Parathyroid adenoma (tissue), 2 donors: ENCODE results near the gene PABPC3.

ENCODE experiments used
- H2AFZ ChIP-seq: fragments of 300-600 bp; sonication (generic); one replicate; pipeline ENCODE4 v1.7.0; 2017; ENCODE audit warnings: antibody characterized with exemption, mild to moderate bottlenecking
- H3K27ac ChIP-seq: fragments of 300-600 bp; sonication (generic); one replicate; pipeline ENCODE4 v1.7.0; 2017
- H3K27me3 ChIP-seq: fragments of 300-600 bp; sonication (generic); one replicate; pipeline ENCODE4 v1.7.0; 2017; ENCODE audit warnings: low read length; ENCODE audit not compliant: control insufficient read depth, insufficient read depth
- H3K36me3 ChIP-seq: fragments of 300-600 bp; sonication (generic); one replicate; pipeline ENCODE4 v1.7.0; 2017; ENCODE audit warnings: low read length; ENCODE audit not compliant: control insufficient read depth, insufficient read depth
- H3K4me1 ChIP-seq: fragments of 300-600 bp; sonication (generic); one replicate; pipeline ENCODE4 v1.7.0; 2017; ENCODE audit warnings: control low read depth
- H3K4me2 ChIP-seq: fragments of 300-600 bp; sonication (generic); one replicate; pipeline ENCODE4 v1.7.0; 2017; ENCODE audit warnings: low read length
- H3K4me3 ChIP-seq: fragments of 300-600 bp; sonication (generic); one replicate; pipeline ENCODE4 v1.7.0; 2017; ENCODE audit warnings: low read depth, low read length
- H3K79me2 ChIP-seq: fragments of 300-600 bp; sonication (generic); one replicate; pipeline ENCODE4 v1.7.0; 2017; ENCODE audit warnings: control low read depth
- H3K9ac ChIP-seq: fragments of 300-600 bp; sonication (generic); one replicate; pipeline ENCODE4 v1.7.0; 2017; ENCODE audit warnings: mild to moderate bottlenecking
- H3K9me3 ChIP-seq: fragments of 300-600 bp; sonication (generic); one replicate; pipeline ENCODE4 v1.7.0; 2017; ENCODE audit warnings: low read length; ENCODE audit not compliant: control insufficient read depth
- CTCF ChIP-seq: fragments of 300-600 bp; sonication (generic); IDR thresholded peaks from one replicate; pipeline ENCODE4 v1.7.0; 2017; ENCODE audit warnings: antibody characterized with exemption, mild to moderate bottlenecking
- donor health status: primary hyperparathyroidism.

Gene PABPC3

DNA sequence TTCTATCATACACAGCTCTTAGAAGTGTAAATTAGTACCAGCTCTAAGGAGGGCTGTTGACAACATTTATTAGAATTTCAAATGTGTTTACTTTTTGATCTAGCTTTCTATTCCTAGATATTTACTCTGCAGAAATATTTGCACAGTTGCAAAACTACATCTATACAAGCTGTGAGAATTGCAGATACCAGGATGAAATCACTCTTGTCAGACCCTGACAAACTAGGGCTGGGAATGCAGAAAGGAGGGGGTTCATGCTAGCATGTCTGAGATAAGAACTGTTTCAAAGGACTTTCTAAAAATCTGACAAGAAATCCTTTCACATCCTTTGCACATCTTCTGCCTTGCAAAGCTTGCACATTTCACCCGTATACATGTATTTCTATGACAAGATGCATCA is 11.8 kb upstream of the PABPC3 start:
- Histone ChIP-seq H3K4me2 (no peak overlapping the region), H3K36me3 (no peaks in the 10 kb centered on the region), H3K9me3 (no peaks in the 10 kb centered on the region), H3K27me3 (no peaks in the 10 kb centered on the region), H3K27ac (no peak overlapping the region), H3K4me1 (no peaks in the 10 kb centered on the region), H2AFZ (no peak overlapping the region), H3K4me3 (no peak overlapping the region), H3K9ac (no peak overlapping the region), H3K79me2 (no peaks in the 10 kb centered on the region)
- no peak for TF ChIP-seq CTCF

GRCh38 chr13:25085125-25085742 is 10.7 kb upstream of the PABPC3 start:
- TF ChIP-seq CTCF: peak; percentile 22
- H3K9me3 ChIP-seq: no peaks in the 10 kb centered on the region
- H3K36me3 ChIP-seq: no peaks in the 10 kb centered on the region
- H3K79me2 ChIP-seq: no peaks in the 10 kb centered on the region
- no peaks in the 10 kb centered on the region for H3K4me1 ChIP-seq
- no peak overlapping the region for H3K9ac ChIP-seq
- H3K27me3 ChIP-seq: no peaks in the 10 kb centered on the region
- H3K4me3 ChIP-seq: no peak overlapping the region
- no peak overlapping the region for H3K27ac ChIP-seq
- H2AFZ ChIP-seq: no peak overlapping the region
- H3K4me2 ChIP-seq: no peak overlapping the region

DNA sequence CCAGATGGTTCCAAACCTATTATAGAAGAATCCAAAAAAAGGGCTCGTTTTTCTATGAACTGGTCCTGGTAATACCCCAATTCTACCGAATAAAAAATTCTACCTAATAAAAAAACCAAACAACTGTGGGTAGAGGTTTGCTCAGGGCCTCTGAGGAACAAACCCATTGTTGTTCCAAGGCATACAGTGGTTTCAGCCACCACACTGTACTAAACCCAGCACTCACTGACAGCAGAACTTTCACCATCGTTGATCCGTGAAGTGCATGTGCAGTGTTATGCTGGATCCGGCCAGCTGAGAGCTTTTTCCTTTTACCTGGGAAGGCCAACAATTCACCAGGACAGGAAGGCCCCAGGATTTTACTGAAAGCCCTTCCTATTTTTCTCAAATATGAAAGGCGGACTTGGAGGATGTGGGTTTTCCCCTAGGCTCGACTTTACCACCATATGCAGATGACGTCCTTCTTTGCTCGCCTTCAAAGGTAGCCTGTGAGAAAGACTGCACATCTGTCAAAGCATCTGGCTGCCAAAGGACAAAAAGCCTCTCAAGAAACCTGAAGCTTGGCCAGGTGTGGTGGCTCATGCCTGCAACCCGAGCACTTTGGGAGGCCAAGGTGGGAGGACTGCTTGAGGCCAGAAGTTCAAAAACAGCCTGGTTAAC is 7.2 kb upstream of the PABPC3 start:
- no peaks in the 10 kb centered on the region for H3K36me3 ChIP-seq
- H3K27me3 ChIP-seq: no peaks in the 10 kb centered on the region
- no peaks in the 10 kb centered on the region for H3K4me1 ChIP-seq
- no peak overlapping the region for H2AFZ ChIP-seq
- TF ChIP-seq CTCF: no peak
- no peaks in the 10 kb centered on the region for H3K9me3 ChIP-seq
- no peak overlapping the region for H3K4me3 ChIP-seq
- H3K79me2 ChIP-seq: no peaks in the 10 kb centered on the region
- no peak overlapping the region for H3K9ac ChIP-seq
- H3K27ac ChIP-seq: no peak overlapping the region
- no peak overlapping the region for H3K4me2 ChIP-seq

- H3K36me3 ChIP-seq: no peaks in the 10 kb centered on the region
- H3K79me2 ChIP-seq: no peaks in the 10 kb centered on the region
- H3K27ac ChIP-seq: no peak overlapping the region
- H3K27me3 ChIP-seq: no peaks in the 10 kb centered on the region
- H3K9ac ChIP-seq: no peak overlapping the region
- no peaks in the 10 kb centered on the region for H3K4me1 ChIP-seq
- no peaks in the 10 kb centered on the region for H3K9me3 ChIP-seq
- H3K4me3 ChIP-seq: no peak overlapping the region
- H2AFZ ChIP-seq: no peak overlapping the region
- H3K4me2 ChIP-seq: no peak overlapping the region
- no peak for TF ChIP-seq CTCF
These were observed 1.5 kb downstream of the PABPC3 start for GRCh38 chr13:25097426-25097825.

DNA sequence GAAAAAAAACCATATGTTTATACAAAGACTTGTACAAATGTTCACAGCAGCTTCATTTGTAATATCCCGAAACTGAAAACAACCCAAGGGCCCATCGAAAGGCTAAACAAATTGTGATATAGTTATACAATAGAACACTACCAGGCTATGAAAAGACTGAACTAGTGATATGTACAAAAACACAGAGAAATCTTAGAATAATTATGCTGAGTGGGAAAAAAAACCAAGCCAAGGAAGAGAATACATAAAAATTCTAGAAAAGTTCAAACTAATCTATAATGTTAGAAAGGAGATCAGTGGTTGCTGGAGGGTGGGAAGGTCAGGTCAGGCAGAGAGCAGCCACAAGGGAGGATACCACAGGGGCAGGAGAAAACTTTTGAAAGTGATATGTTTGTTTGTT is 7.8 kb downstream of the PABPC3 start:
- TF ChIP-seq CTCF: no peak
- no peaks in the 10 kb centered on the region for H3K36me3 ChIP-seq
- H3K9ac ChIP-seq: no peak overlapping the region
- no peaks in the 10 kb centered on the region for H3K4me1 ChIP-seq
- H3K4me3 ChIP-seq: no peak overlapping the region
- no peak overlapping the region for H3K4me2 ChIP-seq
- H3K9me3 ChIP-seq: no peaks in the 10 kb centered on the region
- H3K27me3 ChIP-seq: no peaks in the 10 kb centered on the region
- H2AFZ ChIP-seq: no peak overlapping the region
- H3K27ac ChIP-seq: no peak overlapping the region
- H3K79me2 ChIP-seq: no peaks in the 10 kb centered on the region
